GM21526 (cell line): ENCODE measurements around the gene FCRL5.
"Not testable (repeated sequence)": the region's sequence is repeated elsewhere in the genome, so short reads cannot be mapped to it uniquely, and the experiment has no call there.

Experiments
- ATAC-seq: cut with Tn5 transposase; IDR thresholded peaks from one replicate; pipeline ENCODE4 v1.9.1; 2021; ENCODE audit warnings: moderate library complexity; ENCODE audit not compliant: unreplicated experiment, low FRiP score

FCRL5 gene

GRCh38 chr1:157490467-157491165 is 61.7 kb downstream of the FCRL5 start:
- no peak for ATAC-seq

DNA sequence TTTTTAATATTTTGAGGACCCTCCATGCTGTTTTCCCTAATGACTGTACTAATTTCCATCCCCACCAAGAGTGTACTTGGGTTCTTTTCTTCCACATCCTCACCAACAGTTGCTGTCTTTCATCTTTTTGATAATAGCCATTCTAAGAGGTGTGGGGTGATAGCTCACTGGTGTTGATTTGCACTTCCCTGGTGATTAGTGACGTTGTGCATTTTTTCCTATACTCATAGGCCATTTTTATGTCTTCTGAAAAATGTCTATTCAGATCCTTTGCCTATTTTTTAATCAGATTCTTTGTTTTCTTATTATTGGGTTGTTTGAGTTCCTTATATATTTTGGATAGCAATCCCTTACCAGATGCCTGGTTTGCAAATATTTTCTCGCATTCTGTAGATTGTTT is 64.2 kb downstream of the FCRL5 start:
- no peak for ATAC-seq

GRCh38 chr1:157487504-157487903 is 64.8 kb downstream of the FCRL5 start:
- no peak for ATAC-seq

DNA sequence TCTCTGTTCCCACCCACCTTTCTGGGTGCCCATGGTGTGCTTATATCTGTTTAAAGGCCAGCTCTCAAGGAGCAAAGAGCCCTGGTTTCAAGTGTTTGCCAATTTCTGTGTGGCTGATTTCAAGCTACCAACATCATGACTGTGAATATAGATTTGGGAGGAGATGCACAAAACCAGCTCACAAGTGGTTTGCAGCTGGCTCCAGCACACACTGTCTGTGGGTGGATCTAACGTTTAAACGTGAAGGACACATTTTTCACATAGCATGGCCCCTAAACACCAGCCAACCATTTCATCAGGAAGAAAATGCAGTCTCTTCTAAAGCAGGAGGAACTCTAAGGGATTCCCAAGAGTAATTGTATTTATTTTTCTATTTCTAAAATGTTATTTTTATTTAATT is 65.2 kb downstream of the FCRL5 start:
- no peak for ATAC-seq

- ATAC-seq, result not testable (repeated sequence)
Measured at GRCh38 chr1:157486400-157486799, 65.9 kb downstream of the FCRL5 start.

DNA sequence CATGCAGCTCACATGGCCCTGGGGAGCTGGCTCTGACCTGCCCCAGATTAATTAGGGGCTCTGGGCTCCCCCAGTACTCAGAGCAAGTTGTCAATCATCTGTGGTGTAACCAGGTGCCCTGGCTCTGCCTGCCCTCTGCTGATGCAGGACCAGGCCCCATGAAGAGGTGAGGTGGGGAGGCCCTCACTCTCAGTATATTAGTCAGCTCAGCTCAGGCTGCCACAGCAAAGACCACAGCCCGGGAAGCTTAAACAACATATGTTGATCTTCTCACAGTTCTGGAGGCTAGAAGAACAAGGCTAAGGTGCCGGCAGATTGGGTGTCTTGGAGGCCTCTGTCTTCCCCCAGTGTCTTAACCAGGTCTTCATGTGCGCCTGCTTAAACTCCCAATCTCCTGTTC is 66.5 kb downstream of the FCRL5 start:
- no peak for ATAC-seq

DNA sequence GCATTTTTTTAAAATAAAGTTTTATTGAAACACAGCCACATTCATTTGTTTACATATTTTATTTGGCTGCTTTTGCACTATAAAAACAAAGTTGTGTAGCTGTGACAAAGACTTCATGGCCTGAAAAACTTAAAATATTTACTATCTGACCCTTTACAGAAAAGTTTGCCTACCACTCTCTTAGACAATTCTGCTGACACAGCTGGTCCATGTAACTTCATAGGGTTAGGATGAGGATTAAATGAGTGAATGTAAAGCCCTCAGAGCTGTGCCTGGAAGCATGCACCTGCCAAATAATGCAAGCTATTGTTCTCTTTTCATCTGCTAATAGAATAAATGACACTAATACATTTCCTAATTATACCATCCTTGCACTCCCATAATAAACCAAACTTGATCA is 67.7 kb downstream of the FCRL5 start:
- ATAC-seq, result no peak

- no peak for ATAC-seq
Measured at GRCh38 chr1:157483635-157484034, 68.7 kb downstream of the FCRL5 start.

DNA sequence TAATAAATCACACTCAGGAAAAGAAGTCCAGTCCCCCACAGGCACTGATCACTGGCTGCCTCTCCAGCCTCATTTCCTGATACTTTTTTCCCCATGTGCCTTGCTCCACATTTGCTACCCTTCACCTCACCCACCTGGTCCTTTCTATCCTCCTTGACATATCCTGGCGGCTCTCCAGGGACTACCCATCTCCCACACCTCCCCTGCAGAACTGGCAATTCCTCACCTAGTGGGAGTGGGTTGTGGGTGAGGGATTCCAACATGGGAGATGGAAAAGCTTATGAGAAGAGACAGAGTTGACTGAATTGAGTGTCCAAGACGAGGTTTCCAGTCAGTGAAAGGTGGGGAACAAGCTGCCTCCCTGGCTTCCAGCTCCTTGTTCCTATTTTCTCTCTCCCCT is 69.6 kb downstream of the FCRL5 start:
- no peak for ATAC-seq

GRCh38 chr1:157482174-157482573 is 70.1 kb downstream of the FCRL5 start:
- ATAC-seq, result no peak

DNA sequence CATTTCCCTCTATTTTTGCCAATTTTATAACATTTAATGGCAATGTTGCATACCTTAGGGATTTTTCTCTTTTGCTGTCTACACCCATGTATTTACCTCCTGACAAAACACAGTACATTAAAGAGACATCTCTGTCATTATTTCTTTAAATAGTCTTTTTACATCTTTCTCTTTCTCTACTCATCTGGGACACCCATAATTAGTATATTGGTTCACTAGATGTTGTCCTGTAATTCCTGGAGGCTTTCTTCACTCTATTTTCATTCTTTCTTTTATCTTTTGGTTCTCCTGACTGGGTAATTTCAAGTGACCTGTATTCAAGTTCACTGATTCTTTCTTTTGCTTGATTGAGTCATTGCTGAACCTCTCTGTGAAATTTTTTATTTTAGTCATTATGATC is 74.3 kb downstream of the FCRL5 start:
- ATAC-seq, result no peak

DNA sequence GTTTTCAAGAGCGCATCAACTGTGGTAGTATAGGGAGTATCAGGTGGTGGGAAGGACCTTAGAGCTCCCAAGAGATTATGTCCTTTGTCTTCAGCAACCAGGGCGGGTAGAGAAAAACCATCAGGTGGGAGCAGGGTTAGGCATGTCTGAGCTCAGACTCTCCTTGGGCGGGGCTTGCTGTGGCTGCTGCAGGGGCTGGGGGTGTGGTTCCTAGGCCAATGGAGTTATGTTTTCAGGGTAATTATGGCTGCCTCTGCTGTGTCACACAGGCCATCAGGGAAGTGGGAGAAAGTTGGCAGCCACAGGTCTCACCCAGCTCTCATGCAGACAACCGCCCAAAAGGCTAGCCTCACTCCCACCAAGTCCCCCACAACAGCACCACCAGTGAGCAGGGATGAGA is 74.9 kb downstream of the FCRL5 start:
- ATAC-seq, result no peak

- ATAC-seq, result no peak
Measured at GRCh38 chr1:157472959-157473358, 79.4 kb downstream of the FCRL5 start.

- no peak for ATAC-seq
Measured at GRCh38 chr1:157472056-157472701, 80.1 kb downstream of the FCRL5 start.

GRCh38 chr1:157471531-157471930 is 80.8 kb downstream of the FCRL5 start:
- ATAC-seq, result no peak

DNA sequence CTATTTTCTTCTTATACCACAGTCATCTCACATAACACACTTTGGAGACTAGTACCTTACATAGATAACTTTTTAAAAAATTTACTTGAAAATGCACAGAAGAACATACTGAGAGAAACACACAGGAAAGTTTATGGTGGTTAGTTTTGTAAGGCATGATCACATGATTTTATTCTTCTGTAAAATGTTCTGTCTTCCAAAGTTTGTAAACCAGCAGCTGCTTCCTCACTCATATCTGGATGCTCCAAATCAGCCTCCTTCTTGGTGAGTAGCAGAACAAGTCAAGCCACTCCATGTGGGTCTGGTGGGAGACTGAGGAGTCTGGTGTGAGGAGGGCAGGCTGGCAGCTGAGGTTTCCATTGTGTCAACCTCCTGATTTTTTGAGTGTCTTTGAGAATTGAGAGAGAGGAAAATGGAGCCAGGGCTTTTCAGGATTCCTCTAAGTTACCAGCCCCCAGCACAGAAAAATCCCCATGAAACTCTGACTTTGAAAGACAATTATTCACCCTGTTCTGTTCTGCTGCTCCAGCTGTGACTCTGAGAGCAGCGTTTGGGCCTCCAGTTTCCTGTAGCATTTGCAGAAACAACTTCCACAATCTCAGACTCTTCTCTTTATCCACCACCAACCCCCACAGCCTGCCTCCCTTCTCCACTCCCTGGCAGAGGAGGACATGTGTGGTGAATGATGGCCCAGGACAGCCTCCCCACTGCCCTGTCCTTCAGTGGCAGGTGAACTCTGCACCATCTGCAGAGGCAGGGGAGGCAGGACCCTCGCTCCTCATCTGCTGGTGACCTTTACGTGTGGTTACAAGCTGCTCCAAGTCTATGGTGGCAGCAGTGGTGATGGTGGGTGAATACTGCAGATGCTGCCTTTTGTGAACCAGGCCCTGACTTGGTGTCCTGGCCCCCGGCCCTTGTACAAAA is 82.3 kb downstream of the FCRL5 start:
- ATAC-seq, result no peak

DNA sequence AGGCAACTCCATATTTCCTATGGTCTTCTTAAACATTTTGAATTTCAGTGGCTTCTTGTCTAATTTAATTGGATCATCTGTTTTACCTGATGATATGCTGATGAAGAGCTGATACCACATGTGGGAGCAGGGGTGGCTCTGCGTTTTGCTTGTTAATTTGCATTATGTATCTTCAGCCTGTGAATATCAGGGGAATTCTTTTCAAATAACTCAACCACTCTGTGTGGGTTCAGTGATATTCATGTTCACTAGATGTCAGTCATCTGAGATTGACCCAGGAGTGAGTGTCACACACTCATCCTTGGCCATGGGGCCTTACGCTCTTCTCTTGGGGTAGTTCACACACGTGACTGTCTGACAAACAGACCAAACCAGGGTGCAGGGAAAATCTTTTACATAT is 83.0 kb downstream of the FCRL5 start:
- no peak for ATAC-seq

DNA sequence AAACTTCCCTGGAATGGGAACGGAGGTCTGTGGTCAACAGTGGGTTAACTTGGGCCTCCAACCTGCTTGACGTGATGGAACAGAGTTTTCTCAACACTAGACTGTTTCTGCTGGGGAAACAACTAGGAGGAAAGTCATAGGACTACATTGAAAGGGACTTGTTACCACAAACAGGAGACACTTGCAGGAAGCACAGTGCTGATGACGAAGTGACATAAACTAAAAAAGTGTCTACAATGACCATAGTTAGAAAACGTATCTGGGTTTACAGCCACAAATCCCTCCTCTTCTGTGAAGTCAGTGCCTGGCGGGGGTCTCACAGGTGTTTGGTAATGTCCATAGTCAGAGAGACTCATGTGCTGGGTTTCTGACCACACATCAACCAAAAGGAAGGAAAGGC is 86.3 kb downstream of the FCRL5 start:
- no peak for ATAC-seq
